Bronchial epithelial cell (primary cell): Measurements from ENCODE around the gene COL25A1. TPM values are rescaled to one million over a fixed set of nuclear protein-coding genes. Genes with fewer than 3 reads are reported as not detected.

ENCODE experiments used
- DNase-seq: peaks from one replicate; pipeline ENCODE4 v3.0.0-alpha.2; 2010; ENCODE audit warnings: low read depth
- FAIRE-seq: peaks from 2 replicates; lab custom pipeline; 2011; peaks lifted over from hg19 to GRCh38; lab: Jason Lieb, UNC
- H3K27me3 ChIP-seq: 2 replicates; pipeline ENCODE4 v1.5.1; 2011; ENCODE audit warnings: low read length; ENCODE audit not compliant: control insufficient read depth, insufficient read depth
- H3K36me3 ChIP-seq: 2 replicates; pipeline ENCODE4 v1.5.1; 2011; ENCODE audit warnings: low read length; ENCODE audit not compliant: control insufficient read depth, insufficient read depth
- H3K4me3 ChIP-seq: 2 replicates; pipeline ENCODE4 v1.5.1; 2011; ENCODE audit warnings: mild to moderate bottlenecking, low read depth, low read length, control low read depth
- CTCF ChIP-seq: IDR thresholded peaks from 2 replicates; pipeline ENCODE4 v1.5.1; 2011; ENCODE audit warnings: mild to moderate bottlenecking, moderate library complexity, low read length, control low read depth, inconsistent platforms; ENCODE audit not compliant: insufficient read depth, severe bottlenecking
- total RNA-seq: library from RNA; depleted of rRNA; stranded (reverse); fragments of >200 nt; gene quantifications from 2 replicates; pipeline ENCODE4 v1.2.1, GENCODE V29; 2014

COL25A1 gene
- total RNA-seq, 1 donor from 2014 or later, result under 0.01 TPM

GRCh38 chr4:109184491-109184961 is 117.9 kb downstream of the COL25A1 start:
- DNase-seq (no peak), FAIRE-seq (no peak)
- Histone ChIP-seq H3K36me3 (no peaks in the 10 kb centered on the region), H3K27me3 (no peaks in the 10 kb centered on the region), H3K4me3 (no peak overlapping the region)
- TF ChIP-seq CTCF, result no peak

GRCh38 chr4:109183931-109184490 is 118.4 kb downstream of the COL25A1 start:
- DNase-seq, result no peak
- H3K4me3 ChIP-seq, result no peak overlapping the region
- no peak for TF ChIP-seq CTCF
- H3K36me3 ChIP-seq, result no peaks in the 10 kb centered on the region
- no peaks in the 10 kb centered on the region for H3K27me3 ChIP-seq
- no peak for FAIRE-seq

- Histone ChIP-seq H3K4me3 (no peak overlapping the region), H3K27me3 (no peaks in the 10 kb centered on the region), H3K36me3 (no peaks in the 10 kb centered on the region)
- FAIRE-seq (no peak), DNase-seq (no peak)
- TF ChIP-seq CTCF, result no peak
These were observed 119.8 kb downstream of the COL25A1 start for GRCh38 chr4:109182696-109183095.

- no peak for TF ChIP-seq CTCF
- Histone ChIP-seq H3K36me3 (no peaks in the 10 kb centered on the region), H3K27me3 (no peaks in the 10 kb centered on the region), H3K4me3 (no peak overlapping the region)
- DNase-seq (no peak), FAIRE-seq (no peak)
These were observed 123.4 kb downstream of the COL25A1 start for GRCh38 chr4:109179061-109179460.

- TF ChIP-seq CTCF, result no peak
- Histone ChIP-seq H3K4me3 (no peak overlapping the region), H3K36me3 (no peaks in the 10 kb centered on the region), H3K27me3 (no peaks in the 10 kb centered on the region)
- DNase-seq (no peak), FAIRE-seq (no peak)
These were observed 125.2 kb downstream of the COL25A1 start for GRCh38 chr4:109177096-109177810.
